GM19324 (cell line): ENCODE measurements around the gene PKNOX2.

Source experiments
- ATAC-seq: cut with Tn5 transposase; IDR thresholded peaks from one replicate; pipeline ENCODE4 v1.9.1; 2021; ENCODE audit warnings: mild to moderate bottlenecking, moderate library complexity; ENCODE audit not compliant: unreplicated experiment, low FRiP score

The PKNOX2 gene

GRCh38 chr11:125170510-125171031 lies 6.0 kb downstream of the PKNOX2 start:
- no peak for ATAC-seq

DNA sequence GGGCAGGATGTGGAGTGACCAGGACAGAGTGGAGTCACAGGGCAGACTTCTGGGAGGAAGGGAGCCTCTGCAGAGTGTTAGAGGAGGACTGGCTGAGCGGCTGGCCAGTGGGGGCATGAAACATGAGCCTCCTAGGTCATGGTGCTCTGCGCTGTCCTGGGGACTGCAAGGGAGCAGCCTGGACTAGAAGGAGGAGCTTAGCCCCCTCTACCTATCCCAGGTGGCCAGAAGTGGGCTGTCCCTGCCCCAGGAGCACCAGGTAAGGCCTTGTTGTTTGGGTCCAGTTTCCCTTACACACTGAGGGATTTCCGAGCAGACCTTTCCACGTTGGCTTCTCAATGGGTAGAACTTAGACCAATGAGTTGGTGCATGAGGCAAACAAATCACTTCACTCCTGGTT lies 7.4 kb downstream of the PKNOX2 start:
- ATAC-seq = no peak

DNA sequence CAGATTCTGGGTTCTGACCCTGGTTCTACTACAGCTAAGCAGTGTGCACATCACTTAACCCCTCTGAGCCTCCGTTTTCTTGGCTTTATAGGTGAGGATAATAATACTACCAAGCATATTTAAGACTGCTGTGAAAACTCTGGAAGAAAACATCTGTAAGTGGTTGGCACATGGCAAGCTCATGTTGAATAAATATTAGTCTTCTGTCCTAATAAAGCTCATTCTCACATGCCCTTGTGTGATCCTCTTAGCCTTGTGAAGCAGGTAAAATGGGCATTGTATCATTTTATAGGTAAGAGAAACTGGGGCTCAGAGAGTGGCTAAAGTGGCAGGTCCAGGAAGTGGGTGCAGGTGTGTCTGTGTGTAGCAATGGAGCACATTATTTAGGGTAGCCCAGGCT lies 8.5 kb downstream of the PKNOX2 start:
- ATAC-seq = no peak

DNA sequence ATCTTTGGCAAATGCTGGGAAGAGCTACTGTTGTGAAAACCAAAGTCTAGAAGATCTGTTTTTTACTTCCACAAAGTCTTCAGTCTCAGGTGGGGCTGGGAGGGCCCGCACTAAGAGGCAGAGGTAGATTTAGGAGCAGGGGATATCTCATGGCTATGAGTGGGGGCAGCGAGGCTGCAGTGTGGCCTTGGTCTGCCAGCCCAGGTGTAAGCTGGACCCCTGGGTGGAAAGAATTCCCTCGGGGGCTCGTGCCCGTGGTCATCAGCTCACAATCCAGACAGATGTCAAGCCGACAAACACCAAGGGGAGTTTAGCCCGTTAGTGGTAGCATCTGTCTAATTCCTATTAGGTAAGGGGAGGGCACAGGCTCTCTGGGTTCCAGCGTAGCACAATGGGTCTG lies 9.0 kb downstream of the PKNOX2 start:
- no peak for ATAC-seq

GRCh38 chr11:125174057-125174456 lies 9.5 kb downstream of the PKNOX2 start:
- ATAC-seq = no peak

DNA sequence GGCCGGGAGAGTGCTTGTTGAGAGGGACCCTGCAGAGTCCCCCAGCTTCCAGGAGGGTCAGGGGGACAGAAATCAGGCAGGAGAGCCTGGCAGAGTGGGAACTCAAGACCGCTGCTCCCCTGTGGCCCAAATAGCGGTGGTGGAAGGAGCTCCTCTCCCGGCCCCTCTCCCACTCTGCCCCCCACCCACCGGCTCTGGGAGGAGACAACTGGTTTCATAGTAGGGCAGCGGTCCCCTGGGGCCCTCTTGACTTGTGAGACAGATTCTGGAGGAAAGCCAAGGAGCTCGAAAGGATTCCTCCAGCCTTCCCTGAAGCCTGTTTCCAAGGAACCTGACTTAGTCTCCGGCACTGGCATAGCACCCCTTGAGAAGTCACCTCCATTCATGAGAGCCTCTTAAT lies 10.1 kb downstream of the PKNOX2 start:
- ATAC-seq = no peak

DNA sequence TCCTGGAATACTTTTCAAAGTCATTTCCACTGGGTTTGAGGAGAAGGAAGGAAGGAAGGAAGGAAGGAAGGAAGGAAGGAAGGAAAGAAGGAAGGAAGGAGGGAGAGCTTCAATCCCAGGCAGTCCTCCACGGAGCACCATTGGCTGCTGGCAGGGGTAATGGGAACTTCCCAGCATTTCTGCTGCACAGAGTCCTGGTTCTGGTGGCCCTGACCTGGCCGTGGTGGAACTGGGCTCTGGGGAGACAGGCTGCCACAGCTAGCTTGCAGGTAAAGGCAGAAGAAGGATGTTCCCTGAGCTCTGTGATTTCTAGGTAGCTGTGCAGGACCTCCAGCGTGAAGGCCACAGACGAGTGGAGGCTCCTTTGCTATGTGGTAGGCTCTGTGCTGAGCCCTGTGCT lies 10.6 kb downstream of the PKNOX2 start:
- ATAC-seq = no peak

DNA sequence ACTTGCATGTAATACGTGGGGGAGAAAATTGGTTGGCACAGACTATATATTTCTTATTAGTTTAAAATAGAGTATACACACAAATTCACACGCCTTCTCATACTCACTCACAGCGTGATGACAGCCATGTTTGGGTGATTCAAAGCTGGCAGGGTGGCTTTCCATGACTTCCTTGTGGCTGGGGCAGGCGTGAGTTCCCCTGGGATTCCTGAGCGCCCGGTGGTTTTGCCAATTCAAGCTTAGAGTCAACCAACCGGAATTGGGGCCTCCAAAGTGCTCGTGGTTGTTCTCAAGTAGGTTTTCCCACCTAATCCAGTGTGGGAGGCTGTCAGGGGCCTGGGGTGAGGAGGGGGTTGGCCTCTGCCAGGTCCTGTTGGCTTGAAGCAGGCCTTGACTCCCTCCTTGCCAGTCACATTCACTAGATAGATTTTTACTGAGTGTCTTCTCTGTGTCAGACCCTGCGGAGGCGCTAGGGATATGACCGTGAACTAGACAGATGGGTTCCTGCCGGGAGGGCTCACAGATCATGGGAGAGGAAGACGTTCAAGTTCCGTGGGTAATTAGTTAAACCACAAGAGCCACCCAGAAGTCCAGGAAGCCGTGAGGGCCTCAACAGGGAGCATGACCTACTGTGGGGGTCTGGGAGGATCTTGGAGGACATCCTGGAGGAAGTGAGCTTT lies 11.5 kb downstream of the PKNOX2 start:
- no peak for ATAC-seq

DNA sequence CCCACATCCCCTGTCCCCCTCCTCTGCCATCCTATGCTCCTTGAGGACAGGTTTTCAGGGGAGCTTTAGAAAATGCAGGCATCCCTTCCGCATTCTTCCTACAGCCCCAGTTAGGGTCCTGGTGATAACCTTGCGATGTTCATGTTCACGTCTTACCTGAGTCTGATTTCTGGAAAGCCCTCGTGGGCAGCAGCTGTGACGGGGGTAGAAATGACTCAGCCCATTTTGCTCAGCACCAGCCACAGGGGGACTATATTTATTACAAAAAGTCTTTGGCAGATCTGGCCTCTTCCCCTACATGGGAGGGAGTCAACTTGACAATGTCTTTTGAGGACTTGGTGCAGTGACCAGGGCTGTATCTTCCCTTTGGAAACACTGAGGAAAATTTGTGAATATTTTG lies 12.3 kb downstream of the PKNOX2 start:
- no peak for ATAC-seq

- no peak for ATAC-seq
Measured at GRCh38 chr11:125177543-125177942, 13.0 kb downstream of the PKNOX2 start.

DNA sequence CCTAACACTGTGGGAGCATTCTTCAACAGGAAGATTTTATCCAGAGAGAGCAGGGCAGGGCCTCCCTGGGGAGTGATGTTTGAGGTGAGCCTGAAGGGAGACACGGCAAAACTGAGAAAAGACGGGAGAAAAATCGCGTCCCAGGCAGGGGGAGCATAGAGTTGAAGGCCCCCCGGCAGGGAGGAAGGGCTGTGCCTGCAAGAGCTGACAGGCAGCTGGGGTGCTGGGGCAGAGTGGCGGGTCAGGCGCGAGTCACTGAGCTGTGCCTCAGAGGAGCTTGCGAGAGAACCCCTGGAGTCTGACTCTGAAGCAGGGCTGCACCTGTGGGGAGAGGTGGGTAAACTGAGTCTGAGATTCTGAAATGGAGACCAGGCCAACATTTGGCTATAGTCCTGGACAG lies 14.8 kb downstream of the PKNOX2 start:
- no peak for ATAC-seq

DNA sequence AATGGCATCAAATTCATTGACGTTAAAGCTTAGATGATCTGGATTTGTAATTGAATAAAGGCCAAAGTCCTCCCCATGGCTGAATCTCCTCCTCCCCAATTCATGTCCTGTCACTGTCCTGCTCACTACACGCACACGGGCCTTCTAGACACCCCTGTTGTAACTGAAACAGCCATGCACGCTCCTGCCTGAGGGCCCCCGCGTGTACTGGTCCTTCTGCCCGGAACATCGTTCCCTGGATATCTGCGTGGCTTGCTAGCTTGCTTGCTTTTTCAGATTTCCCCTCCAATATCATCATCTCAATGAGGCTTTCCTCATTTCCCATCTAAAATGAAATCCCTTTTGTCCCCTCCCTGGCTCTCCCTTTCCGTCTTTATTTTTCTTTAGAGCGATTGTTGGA lies 15.3 kb downstream of the PKNOX2 start:
- no peak for ATAC-seq

- ATAC-seq = no peak
Measured at GRCh38 chr11:125180413-125181305, 16.1 kb downstream of the PKNOX2 start.

- ATAC-seq = no peak
Measured at GRCh38 chr11:125182573-125182972, 18.0 kb downstream of the PKNOX2 start.

GRCh38 chr11:125183641-125184040 lies 19.1 kb downstream of the PKNOX2 start:
- ATAC-seq = no peak

DNA sequence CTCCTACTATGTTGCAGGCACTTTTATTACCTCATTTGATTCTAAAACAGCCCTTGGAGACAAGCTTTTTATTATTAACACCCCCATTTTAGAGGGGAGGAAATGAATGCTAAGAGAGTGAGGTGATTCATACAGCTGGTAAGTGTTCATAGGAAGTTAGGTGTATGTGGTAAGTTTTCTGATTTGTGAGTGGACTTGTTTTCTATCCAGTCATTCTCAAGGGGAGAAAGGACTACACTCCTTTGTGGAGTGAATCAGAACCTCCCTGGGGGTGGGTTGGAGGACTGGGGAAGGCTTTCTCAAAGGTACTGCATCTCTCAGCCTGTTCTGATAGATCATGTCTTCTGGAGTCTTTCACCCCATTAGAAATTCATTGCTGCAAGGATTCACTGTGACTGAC lies 23.5 kb downstream of the PKNOX2 start:
- ATAC-seq = no peak

- no peak for ATAC-seq
Measured at GRCh38 chr11:125190566-125190965, 26.0 kb downstream of the PKNOX2 start.

GRCh38 chr11:125192183-125192582 lies 27.6 kb downstream of the PKNOX2 start:
- ATAC-seq = no peak

GRCh38 chr11:125192717-125193415 lies 28.3 kb downstream of the PKNOX2 start:
- ATAC-seq = no peak

GRCh38 chr11:125193416-125193726 lies 28.8 kb downstream of the PKNOX2 start:
- ATAC-seq = no peak

- ATAC-seq = no peak
Measured at GRCh38 chr11:125193841-125194240, 29.3 kb downstream of the PKNOX2 start.
